Hepatocyte (in vitro differentiated cells): ENCODE data around the gene TVP23B.
"Not testable (repeated sequence)": the region's sequence is repeated elsewhere in the genome, so short reads cannot be mapped to it uniquely, and the experiment has no call there.

Source experiments
- CTCF ChIP-seq: fragments of 200-600 bp; sonication (generic); IDR thresholded peaks from 2 replicates; pipeline ENCODE4 v1.5.1; 2016; ENCODE audit warnings: antibody characterized with exemption, mild to moderate bottlenecking; ENCODE audit not compliant: poor library complexity
- EZH2 ChIP-seq: fragments of 200-600 bp; sonication (generic); IDR thresholded peaks from 2 replicates; pipeline ENCODE4 v1.6.1; 2016; ENCODE audit warnings: antibody characterized with exemption, mild to moderate bottlenecking, borderline replicate concordance
- EZH2phosphoT487 ChIP-seq: fragments of 200-600 bp; sonication (generic); IDR thresholded peaks from one replicate; pipeline ENCODE4 v1.6.1; 2018; ENCODE audit warnings: antibody characterized with exemption, mild to moderate bottlenecking, low read depth, moderate library complexity; ENCODE audit not compliant: unreplicated experiment, severe bottlenecking

GRCh38 chr17:18758344-18758743, 22.6 kb upstream of the TVP23B start:
- not testable (repeated sequence) for TF ChIP-seq EZH2, CTCF, EZH2phosphoT487
